ENCODE results near the gene SPDYE4. TPM values are rescaled to one million over a fixed set of nuclear protein-coding genes. Genes with fewer than 3 reads are reported as not detected.
A peak's percentile ranks its signal among the peaks of the same experiment; 100 is the strongest.

SPDYE4 gene
- total and polyA plus RNA-seq, 2 experiments from 2014 or later = not detected

DNA sequence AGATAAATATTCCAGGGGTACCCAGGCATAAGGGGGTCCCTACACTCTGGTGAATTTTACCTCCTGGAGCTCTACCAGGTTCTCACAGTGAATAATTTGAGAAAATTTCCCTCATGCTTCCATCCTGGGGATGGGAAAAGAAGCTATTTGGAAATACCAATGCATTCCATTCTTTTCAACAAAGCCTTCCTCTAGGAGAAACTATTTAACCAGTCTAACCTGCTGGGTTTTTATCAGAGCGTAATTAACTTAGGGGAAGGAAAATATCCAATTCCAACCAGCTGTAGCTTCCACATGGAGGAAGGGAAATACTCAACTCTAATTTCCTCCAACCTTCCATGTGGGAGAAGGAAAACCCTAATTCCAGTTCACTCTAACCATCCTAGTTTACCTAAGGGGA, 23.8 kb upstream of the SPDYE4 start:
- Histone ChIP-seq H3K27me3 (ENCODE audit: insufficient read depth) (no peaks in the 10 kb centered on the region), H2AFZ (peak overlapping the region; percentile 30; the same call in 1 of the 2 replicates), H3K4me3 (no peak overlapping the region), H3K9me2 (ENCODE audit: insufficient read depth) (no peaks in the 10 kb centered on the region), H3K79me2 (replicated peaks; ENCODE audit: insufficient read depth) (no peaks in the 10 kb centered on the region), H3K27ac (ENCODE audit: low read depth) (no peak overlapping the region), H3F3A (replicated peaks; ENCODE audit: low read depth) (no peaks in the 10 kb centered on the region), H3K36me3 (ENCODE audit: insufficient read depth) (no peaks in the 10 kb centered on the region), H3K4me2 (no peak overlapping the region), H3K4me1 (ENCODE audit: insufficient read depth) (no peaks in the 10 kb centered on the region), H4K20me1 (replicated peaks; ENCODE audit: insufficient read depth) (no peaks in the 10 kb centered on the region)
- peaks cover 4% of the 10 kb centered on the region; the same call in 1 of the 3 replicates for H3K9me3 Mint-ChIP-seq
- no peaks in the 10 kb centered on the region for H3K36me3 Mint-ChIP-seq (ENCODE audit: low read depth)
- H3K27ac Mint-ChIP-seq = no peak overlapping the region
- no peak overlapping the region for H3K4me3 Mint-ChIP-seq
- peaks cover 1% of the 10 kb centered on the region for H3K27me3 Mint-ChIP-seq (ENCODE audit: insufficient read depth, low read depth, poor library complexity)
- peaks cover 5% of the 10 kb centered on the region for H3K4me1 Mint-ChIP-seq
- no peak for ATAC-seq
- DNase-seq (ENCODE audit: low spot score) = peak; percentile 34
- TF ChIP-seq, protein P1, sequence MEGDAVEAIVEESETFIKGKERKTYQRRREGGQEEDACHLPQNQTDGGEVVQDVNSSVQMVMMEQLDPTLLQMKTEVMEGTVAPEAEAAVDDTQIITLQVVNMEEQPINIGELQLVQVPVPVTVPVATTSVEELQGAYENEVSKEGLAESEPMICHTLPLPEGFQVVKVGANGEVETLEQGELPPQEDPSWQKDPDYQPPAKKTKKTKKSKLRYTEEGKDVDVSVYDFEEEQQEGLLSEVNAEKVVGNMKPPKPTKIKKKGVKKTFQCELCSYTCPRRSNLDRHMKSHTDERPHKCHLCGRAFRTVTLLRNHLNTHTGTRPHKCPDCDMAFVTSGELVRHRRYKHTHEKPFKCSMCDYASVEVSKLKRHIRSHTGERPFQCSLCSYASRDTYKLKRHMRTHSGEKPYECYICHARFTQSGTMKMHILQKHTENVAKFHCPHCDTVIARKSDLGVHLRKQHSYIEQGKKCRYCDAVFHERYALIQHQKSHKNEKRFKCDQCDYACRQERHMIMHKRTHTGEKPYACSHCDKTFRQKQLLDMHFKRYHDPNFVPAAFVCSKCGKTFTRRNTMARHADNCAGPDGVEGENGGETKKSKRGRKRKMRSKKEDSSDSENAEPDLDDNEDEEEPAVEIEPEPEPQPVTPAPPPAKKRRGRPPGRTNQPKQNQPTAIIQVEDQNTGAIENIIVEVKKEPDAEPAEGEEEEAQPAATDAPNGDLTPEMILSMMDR (conservative IDR thresholded peaks at IDR 0.05; ENCODE audit: low read depth in 2 of 2) = no peak

- H3K9me3 Mint-ChIP-seq = peaks cover 4% of the 10 kb centered on the region; the same call in 1 of the 3 replicates
- H2AFZ ChIP-seq = peak overlapping the region; percentile 30; the same call in 1 of the 2 replicates
- H3K4me1 ChIP-seq (ENCODE audit: insufficient read depth) = no peaks in the 10 kb centered on the region
- no peak overlapping the region for H3K4me2 ChIP-seq
- peaks cover 5% of the 10 kb centered on the region for H3K4me1 Mint-ChIP-seq
- H3K9me2 ChIP-seq (ENCODE audit: insufficient read depth) = no peaks in the 10 kb centered on the region
- no peak for TF ChIP-seq STAT1 (IDR thresholded peaks at IDR 0.05; ENCODE audit: unreplicated experiment)
- no peaks in the 10 kb centered on the region for H3K27me3 ChIP-seq (ENCODE audit: insufficient read depth)
- ATAC-seq = no peak
- peaks cover 1% of the 10 kb centered on the region for H3K27me3 Mint-ChIP-seq (ENCODE audit: insufficient read depth, low read depth, poor library complexity)
- no peaks in the 10 kb centered on the region for H3K36me3 ChIP-seq (ENCODE audit: insufficient read depth)
- H3K4me3 ChIP-seq = no peak overlapping the region
- H4K20me1 ChIP-seq (replicated peaks; ENCODE audit: insufficient read depth) = no peaks in the 10 kb centered on the region
- no peaks in the 10 kb centered on the region for H3F3A ChIP-seq (replicated peaks; ENCODE audit: low read depth)
- H3K4me3 Mint-ChIP-seq = no peak overlapping the region
- H3K27ac ChIP-seq (ENCODE audit: low read depth) = no peak overlapping the region
- H3K36me3 Mint-ChIP-seq (ENCODE audit: low read depth) = no peaks in the 10 kb centered on the region
- no peaks in the 10 kb centered on the region for H3K79me2 ChIP-seq (replicated peaks; ENCODE audit: insufficient read depth)
- DNase-seq (ENCODE audit: low spot score) = no peak
- H3K27ac Mint-ChIP-seq = no peak overlapping the region
These were observed 23.4 kb upstream of the SPDYE4 start for GRCh38 chr17:8781776-8782175.

DNA sequence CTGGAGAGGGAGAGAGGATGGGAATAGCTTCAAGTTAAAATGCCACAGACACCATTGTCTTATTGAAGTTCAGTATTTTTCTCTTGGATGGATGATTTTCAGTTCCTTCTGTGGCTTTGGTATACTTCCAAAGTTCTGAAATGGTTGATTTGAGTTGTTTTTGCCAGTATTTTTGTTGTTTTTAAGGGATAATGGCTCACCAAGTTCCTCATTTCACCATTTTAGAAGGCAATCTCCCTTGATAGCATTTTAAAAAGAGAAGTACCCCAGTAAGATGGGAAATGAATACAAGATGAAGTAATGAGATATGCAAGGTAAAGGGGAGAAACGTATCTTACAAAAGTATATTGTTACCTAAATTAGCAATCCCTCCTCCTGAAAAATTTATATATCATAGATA, 18.5 kb upstream of the SPDYE4 start:
- Histone ChIP-seq H3K4me1 (ENCODE audit: insufficient read depth) (no peaks in the 10 kb centered on the region), H3K4me2 (no peak overlapping the region), H3F3A (replicated peaks; ENCODE audit: low read depth) (no peaks in the 10 kb centered on the region), H3K27me3 (ENCODE audit: insufficient read depth) (no peaks in the 10 kb centered on the region), H3K36me3 (ENCODE audit: insufficient read depth) (no peaks in the 10 kb centered on the region), H3K4me3 (no peak overlapping the region), H2AFZ (no peak overlapping the region), H3K79me2 (replicated peaks; ENCODE audit: insufficient read depth) (no peaks in the 10 kb centered on the region), H4K20me1 (replicated peaks; ENCODE audit: insufficient read depth) (no peaks in the 10 kb centered on the region), H3K9me2 (ENCODE audit: insufficient read depth) (no peaks in the 10 kb centered on the region; the same call in 1 of the 2 replicates), H3K27ac (ENCODE audit: low read depth) (no peak overlapping the region)
- Mint-ChIP-seq H3K27ac (no peak overlapping the region), H3K9me3 (no peaks in the 10 kb centered on the region; the same call in 2 of the 3 replicates), H3K36me3 (ENCODE audit: low read depth) (no peaks in the 10 kb centered on the region), H3K4me1 (peaks cover 6% of the 10 kb centered on the region), H3K27me3 (ENCODE audit: insufficient read depth, low read depth, poor library complexity) (peaks cover 3% of the 10 kb centered on the region), H3K4me3 (no peak overlapping the region)
- DNase-seq (ENCODE audit: low spot score) (no peak), ATAC-seq (no peak)
- TF ChIP-seq, protein P2, sequence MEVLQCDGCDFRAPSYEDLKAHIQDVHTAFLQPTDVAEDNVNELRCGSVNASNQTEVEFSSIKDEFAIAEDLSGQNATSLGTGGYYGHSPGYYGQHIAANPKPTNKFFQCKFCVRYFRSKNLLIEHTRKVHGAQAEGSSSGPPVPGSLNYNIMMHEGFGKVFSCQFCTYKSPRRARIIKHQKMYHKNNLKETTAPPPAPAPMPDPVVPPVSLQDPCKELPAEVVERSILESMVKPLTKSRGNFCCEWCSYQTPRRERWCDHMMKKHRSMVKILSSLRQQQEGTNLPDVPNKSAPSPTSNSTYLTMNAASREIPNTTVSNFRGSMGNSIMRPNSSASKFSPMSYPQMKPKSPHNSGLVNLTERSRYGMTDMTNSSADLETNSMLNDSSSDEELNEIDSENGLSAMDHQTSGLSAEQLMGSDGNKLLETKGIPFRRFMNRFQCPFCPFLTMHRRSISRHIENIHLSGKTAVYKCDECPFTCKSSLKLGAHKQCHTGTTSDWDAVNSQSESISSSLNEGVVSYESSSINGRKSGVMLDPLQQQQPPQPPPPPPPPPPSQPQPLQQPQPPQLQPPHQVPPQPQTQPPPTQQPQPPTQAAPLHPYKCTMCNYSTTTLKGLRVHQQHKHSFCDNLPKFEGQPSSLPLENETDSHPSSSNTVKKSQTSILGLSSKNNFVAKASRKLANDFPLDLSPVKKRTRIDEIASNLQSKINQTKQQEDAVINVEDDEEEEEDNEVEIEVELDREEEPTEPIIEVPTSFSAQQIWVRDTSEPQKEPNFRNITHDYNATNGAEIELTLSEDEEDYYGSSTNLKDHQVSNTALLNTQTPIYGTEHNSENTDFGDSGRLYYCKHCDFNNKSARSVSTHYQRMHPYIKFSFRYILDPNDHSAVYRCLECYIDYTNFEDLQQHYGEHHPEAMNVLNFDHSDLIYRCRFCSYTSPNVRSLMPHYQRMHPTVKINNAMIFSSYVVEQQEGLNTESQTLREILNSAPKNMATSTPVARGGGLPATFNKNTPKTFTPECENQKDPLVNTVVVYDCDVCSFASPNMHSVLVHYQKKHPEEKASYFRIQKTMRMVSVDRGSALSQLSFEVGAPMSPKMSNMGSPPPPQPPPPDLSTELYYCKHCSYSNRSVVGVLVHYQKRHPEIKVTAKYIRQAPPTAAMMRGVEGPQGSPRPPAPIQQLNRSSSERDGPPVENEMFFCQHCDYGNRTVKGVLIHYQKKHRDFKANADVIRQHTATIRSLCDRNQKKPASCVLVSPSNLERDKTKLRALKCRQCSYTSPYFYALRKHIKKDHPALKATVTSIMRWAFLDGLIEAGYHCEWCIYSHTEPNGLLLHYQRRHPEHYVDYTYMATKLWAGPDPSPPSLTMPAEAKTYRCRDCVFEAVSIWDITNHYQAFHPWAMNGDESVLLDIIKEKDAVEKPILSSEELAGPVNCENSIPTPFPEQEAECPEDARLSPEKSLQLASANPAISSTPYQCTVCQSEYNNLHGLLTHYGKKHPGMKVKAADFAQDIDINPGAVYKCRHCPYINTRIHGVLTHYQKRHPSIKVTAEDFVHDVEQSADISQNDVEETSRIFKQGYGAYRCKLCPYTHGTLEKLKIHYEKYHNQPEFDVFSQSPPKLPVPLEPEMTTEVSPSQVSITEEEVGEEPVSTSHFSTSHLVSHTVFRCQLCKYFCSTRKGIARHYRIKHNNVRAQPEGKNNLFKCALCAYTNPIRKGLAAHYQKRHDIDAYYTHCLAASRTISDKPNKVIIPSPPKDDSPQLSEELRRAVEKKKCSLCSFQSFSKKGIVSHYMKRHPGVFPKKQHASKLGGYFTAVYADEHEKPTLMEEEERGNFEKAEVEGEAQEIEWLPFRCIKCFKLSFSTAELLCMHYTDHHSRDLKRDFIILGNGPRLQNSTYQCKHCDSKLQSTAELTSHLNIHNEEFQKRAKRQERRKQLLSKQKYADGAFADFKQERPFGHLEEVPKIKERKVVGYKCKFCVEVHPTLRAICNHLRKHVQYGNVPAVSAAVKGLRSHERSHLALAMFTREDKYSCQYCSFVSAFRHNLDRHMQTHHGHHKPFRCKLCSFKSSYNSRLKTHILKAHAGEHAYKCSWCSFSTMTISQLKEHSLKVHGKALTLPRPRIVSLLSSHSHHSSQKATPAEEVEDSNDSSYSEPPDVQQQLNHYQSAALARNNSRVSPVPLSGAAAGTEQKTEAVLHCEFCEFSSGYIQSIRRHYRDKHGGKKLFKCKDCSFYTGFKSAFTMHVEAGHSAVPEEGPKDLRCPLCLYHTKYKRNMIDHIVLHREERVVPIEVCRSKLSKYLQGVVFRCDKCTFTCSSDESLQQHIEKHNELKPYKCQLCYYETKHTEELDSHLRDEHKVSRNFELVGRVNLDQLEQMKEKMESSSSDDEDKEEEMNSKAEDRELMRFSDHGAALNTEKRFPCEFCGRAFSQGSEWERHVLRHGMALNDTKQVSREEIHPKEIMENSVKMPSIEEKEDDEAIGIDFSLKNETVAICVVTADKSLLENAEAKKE (CRISPR knock-in tag; IDR thresholded peaks at IDR 0.05) = no peak
- TF ChIP-seq EZH2 (IDR thresholded peaks at IDR 0.05; ENCODE audit: low read depth, unreplicated experiment) = no peak
- no peak for TF ChIP-seq STAT1 (IDR thresholded peaks at IDR 0.05; ENCODE audit: unreplicated experiment)
- TF ChIP-seq NANOG (IDR thresholded peaks at IDR 0.05; ENCODE audit: borderline replicate concordance) = no peak
- no peak for TF ChIP-seq ZNF114 (CRISPR knock-in tag; IDR thresholded peaks at IDR 0.05)
- TF ChIP-seq ZNF331 (CRISPR knock-in tag; IDR thresholded peaks at IDR 0.05; ENCODE audit: low read depth) = no peak
